ENCODE results near the gene IRS1. TPM values are rescaled to one million over a fixed set of nuclear protein-coding genes. Genes with fewer than 3 reads are reported as not detected.
A peak's percentile ranks its signal among the peaks of the same experiment; 100 is the strongest.

IRS1 gene
- total and polyA plus RNA-seq, 5 donors, result 6.2 to 16.0 (median 14.7) TPM

GRCh38 chr2:226790431-226790830, 9.2 kb downstream of the IRS1 start:
- Histone ChIP-seq H3K27me3 (ENCODE audit: control insufficient read depth, insufficient read depth) (no peaks in the 10 kb centered on the region), H3K9me3 (ENCODE audit: control insufficient read depth, low read length) (no peaks in the 10 kb centered on the region), H3K27ac (ENCODE audit: low read length) (peak overlapping the region; percentile 99), H3K4me3 (ENCODE audit: low read length) (peak overlapping the region; percentile 92), H3K4me1 (ENCODE audit: control insufficient read depth, insufficient read depth, low read length) (peaks cover 3% of the 10 kb centered on the region)
- ATAC-seq (no peak), DNase-seq (no peak)
- WGBS, result 75% methylated on average over 2 of the region's 2 CpGs
- intact Hi-C loops (cut with DNase I), result loop anchor here in 3 of 4 donors (10.0 kb wide), 6 partner anchors 46 to 576 kb away; no protein-coding TSS in a partner anchor

DNA sequence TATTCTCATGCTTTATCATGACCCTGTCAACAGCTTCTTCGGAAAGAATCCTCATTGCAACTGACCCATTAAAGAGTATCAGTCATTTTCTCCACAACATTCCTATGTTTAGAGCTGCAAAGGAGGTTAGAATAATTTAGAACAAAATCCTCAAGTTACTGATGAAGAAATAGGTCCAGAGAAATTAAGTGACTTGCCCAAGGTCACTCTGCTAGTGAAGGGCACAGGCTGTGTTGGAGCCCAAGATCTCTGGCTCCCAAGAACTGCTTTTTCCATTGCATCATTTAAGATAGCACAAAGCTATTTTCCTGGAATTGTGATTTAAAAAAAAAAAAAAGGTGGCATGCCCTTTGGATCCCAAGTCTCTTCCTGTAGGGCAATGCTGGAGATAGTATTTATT, 9.6 kb downstream of the IRS1 start:
- Histone ChIP-seq H3K4me3 (ENCODE audit: low read length) (no peak overlapping the region), H3K27ac (ENCODE audit: low read length) (peak overlapping the region; percentile 70), H3K4me1 (ENCODE audit: control insufficient read depth, insufficient read depth, low read length) (peaks cover 3% of the 10 kb centered on the region), H3K9me3 (ENCODE audit: control insufficient read depth, low read length) (no peaks in the 10 kb centered on the region), H3K27me3 (ENCODE audit: control insufficient read depth, insufficient read depth) (no peaks in the 10 kb centered on the region)
- intact Hi-C loops (cut with DNase I), result loop anchor here in 3 of 4 donors (10.0 kb wide), 6 partner anchors 45 to 575 kb away; no protein-coding TSS in a partner anchor
- 42% methylated on average over 1 of the region's 1 CpG for WGBS
- ATAC-seq (peak; percentile 8 to 30), DNase-seq (no peak)

DNA sequence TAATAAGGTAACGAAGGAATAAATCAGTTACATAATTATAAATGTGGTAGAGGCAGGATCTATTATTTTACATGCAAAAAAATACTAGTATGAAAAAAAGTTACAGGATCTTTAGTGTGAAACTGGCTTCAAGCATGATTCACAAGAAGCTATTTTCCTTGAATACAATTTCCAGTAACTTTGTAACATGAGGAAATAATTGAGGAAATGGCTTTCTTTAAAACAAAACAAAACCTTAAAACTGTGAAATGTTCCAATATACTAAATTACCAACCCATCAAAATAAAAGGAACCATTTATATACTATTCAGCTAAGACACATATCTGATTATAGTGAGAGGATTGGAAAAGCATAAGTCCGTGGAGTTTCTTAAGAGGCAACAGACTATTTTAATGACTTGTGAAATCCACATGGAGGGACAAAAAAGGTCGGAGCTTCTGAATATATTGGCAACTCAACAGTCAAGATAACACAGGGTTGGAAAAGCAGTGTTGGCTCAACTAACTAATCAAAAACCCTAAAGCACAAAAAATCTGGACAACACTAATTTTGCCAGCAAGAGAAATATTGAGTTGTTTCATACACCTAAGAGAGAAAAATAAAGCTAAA, 10.6 kb downstream of the IRS1 start:
- no peak overlapping the region for H3K27ac ChIP-seq (ENCODE audit: low read length)
- ATAC-seq (no peak), DNase-seq (no peak)
- H3K27me3 ChIP-seq (ENCODE audit: control insufficient read depth, insufficient read depth), result no peaks in the 10 kb centered on the region
- intact Hi-C loops (cut with DNase I), result no loop called here
- 29% methylated on average over 3 of the region's 3 CpGs for WGBS
- peaks cover 3% of the 10 kb centered on the region for H3K4me1 ChIP-seq (ENCODE audit: control insufficient read depth, insufficient read depth, low read length)
- no peak overlapping the region for H3K4me3 ChIP-seq (ENCODE audit: low read length)
- no peaks in the 10 kb centered on the region for H3K9me3 ChIP-seq (ENCODE audit: control insufficient read depth, low read length)

DNA sequence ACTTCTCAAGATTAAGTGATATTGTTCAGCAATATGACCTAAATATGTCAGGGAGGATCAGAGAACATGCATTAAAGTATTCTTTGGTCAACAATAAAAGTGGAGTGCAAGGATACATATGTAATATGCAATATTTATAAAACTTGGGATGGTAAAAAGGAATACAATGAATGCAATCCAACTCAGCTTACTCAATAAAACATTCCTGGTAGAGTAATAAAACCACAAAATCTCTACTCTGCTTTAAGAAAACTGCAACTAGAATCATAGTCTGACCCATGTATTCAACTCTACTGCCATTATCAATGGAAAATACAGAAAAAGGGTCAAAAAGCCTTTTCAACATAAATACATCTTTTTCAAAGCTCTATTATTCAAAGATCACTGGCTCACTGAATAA, 11.6 kb downstream of the IRS1 start:
- DNase-seq (no peak), ATAC-seq (no peak)
- no peak overlapping the region for H3K27ac ChIP-seq (ENCODE audit: low read length)
- H3K4me3 ChIP-seq (ENCODE audit: low read length), result no peak overlapping the region
- peaks cover 3% of the 10 kb centered on the region for H3K4me1 ChIP-seq (ENCODE audit: control insufficient read depth, insufficient read depth, low read length)
- intact Hi-C loops (cut with DNase I), result no loop called here
- H3K27me3 ChIP-seq (ENCODE audit: control insufficient read depth, insufficient read depth), result no peaks in the 10 kb centered on the region
- H3K9me3 ChIP-seq (ENCODE audit: control insufficient read depth, low read length), result no peaks in the 10 kb centered on the region

DNA sequence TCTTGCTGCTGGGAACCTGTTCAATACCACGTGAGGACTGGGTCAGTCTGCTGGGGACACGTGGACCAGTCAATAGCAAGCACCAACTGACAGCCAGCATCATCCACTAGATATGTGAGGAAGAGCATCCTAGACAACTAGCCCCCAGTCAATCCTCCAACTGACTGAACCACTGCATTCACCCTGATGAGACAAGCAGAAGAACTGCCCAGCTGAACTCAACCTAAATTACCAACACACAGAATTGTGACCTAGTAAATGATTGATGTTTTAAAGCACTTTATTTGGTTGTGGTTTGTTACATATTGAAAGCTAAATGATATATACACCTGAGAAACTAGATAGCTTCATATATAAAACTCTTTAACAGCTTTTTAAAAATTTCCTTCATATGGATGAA, 15.7 kb downstream of the IRS1 start:
- intact Hi-C loops (cut with DNase I), result no loop called here
- WGBS, result over 99% methylated on average over 2 of the region's 2 CpGs
- DNase-seq, result no peak

GRCh38 chr2:226782092-226782713, 17.4 kb downstream of the IRS1 start:
- H3K9me3 ChIP-seq (ENCODE audit: control insufficient read depth, low read length), result no peaks in the 10 kb centered on the region
- peaks cover 8% of the 10 kb centered on the region for H3K4me1 ChIP-seq (ENCODE audit: control insufficient read depth, insufficient read depth, low read length)
- intact Hi-C loops (cut with DNase I), result no loop called here
- no peaks in the 10 kb centered on the region for H3K27me3 ChIP-seq (ENCODE audit: control insufficient read depth, insufficient read depth)
- peak in 1 of 2 donors; percentile 40 for ATAC-seq
- no peak overlapping the region for H3K4me3 ChIP-seq (ENCODE audit: low read length)
- H3K27ac ChIP-seq (ENCODE audit: low read length), result peak overlapping the region; percentile 38
- DNase-seq, result no peak
- 60% methylated on average over 5 of the region's 5 CpGs for WGBS

More for the DNA sequence above, 15.7 kb downstream of the IRS1 start:
- peaks cover 8% of the 10 kb centered on the region for H3K4me1 ChIP-seq (ENCODE audit: control insufficient read depth, insufficient read depth, low read length)
- no peak overlapping the region for H3K27ac ChIP-seq (ENCODE audit: low read length)
- no peaks in the 10 kb centered on the region for H3K27me3 ChIP-seq (ENCODE audit: control insufficient read depth, insufficient read depth)
- no peak overlapping the region for H3K4me3 ChIP-seq (ENCODE audit: low read length)
- no peaks in the 10 kb centered on the region for H3K9me3 ChIP-seq (ENCODE audit: control insufficient read depth, low read length)
- ATAC-seq, result no peak

- Histone ChIP-seq H3K4me3 (ENCODE audit: low read length) (no peak overlapping the region), H3K4me1 (ENCODE audit: control insufficient read depth, insufficient read depth, low read length) (peaks cover 8% of the 10 kb centered on the region), H3K9me3 (ENCODE audit: control insufficient read depth, low read length) (no peaks in the 10 kb centered on the region), H3K27me3 (ENCODE audit: control insufficient read depth, insufficient read depth) (no peaks in the 10 kb centered on the region), H3K27ac (ENCODE audit: low read length) (no peak overlapping the region)
- intact Hi-C loops (cut with DNase I), result no loop called here
- DNase-seq (no peak), ATAC-seq (no peak)
- WGBS, result 59% methylated on average over 1 of the region's 1 CpG
These were observed 19.2 kb downstream of the IRS1 start for GRCh38 chr2:226780431-226780830.

GRCh38 chr2:226777611-226778010, 22.0 kb downstream of the IRS1 start:
- DNase-seq (no peak), ATAC-seq (no peak)
- 76% methylated on average over 4 of the region's 4 CpGs for whole genome bisulfite sequencing
- H3K27ac ChIP-seq (ENCODE audit: low read length), result no peak overlapping the region
- H3K9me3 ChIP-seq (ENCODE audit: control insufficient read depth, low read length), result no peaks in the 10 kb centered on the region
- intact Hi-C loops (cut with DNase I), result no loop called here
- H3K4me3 ChIP-seq (ENCODE audit: low read length), result no peak overlapping the region
- H3K27me3 ChIP-seq (ENCODE audit: control insufficient read depth, insufficient read depth), result no peaks in the 10 kb centered on the region
- H3K4me1 ChIP-seq (ENCODE audit: control insufficient read depth, insufficient read depth, low read length), result peaks cover 9% of the 10 kb centered on the region

DNA sequence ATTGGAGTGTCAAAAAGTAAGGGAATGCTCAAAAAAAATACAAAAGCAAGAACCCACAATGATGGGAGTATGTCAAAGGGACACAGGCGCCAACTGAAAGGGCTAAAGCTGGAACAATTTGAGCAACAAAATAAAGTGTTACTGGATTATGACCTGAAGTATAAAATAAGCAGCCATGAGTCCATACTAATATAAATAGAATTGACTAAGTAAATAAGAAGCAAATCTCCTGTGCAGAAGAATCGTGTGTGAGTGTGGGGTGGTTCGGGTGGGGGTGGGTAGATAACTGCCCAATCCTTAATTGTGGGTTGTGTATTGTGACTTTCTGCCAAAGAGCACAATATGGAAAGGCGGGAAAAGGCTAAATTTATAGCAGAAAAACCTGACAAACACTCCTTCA, 23.5 kb downstream of the IRS1 start:
- no peak overlapping the region for H3K4me3 ChIP-seq (ENCODE audit: low read length)
- ATAC-seq (no peak), DNase-seq (no peak)
- H3K4me1 ChIP-seq (ENCODE audit: control insufficient read depth, insufficient read depth, low read length), result peaks cover 4% of the 10 kb centered on the region
- no peaks in the 10 kb centered on the region for H3K27me3 ChIP-seq (ENCODE audit: control insufficient read depth, insufficient read depth)
- no peaks in the 10 kb centered on the region for H3K9me3 ChIP-seq (ENCODE audit: control insufficient read depth, low read length)
- no peak overlapping the region for H3K27ac ChIP-seq (ENCODE audit: low read length)
- intact Hi-C loops (cut with DNase I), result no loop called here
- WGBS, result 90% methylated on average over 4 of the region's 4 CpGs

- no peak overlapping the region for H3K27ac ChIP-seq (ENCODE audit: low read length)
- no peak overlapping the region for H3K4me3 ChIP-seq (ENCODE audit: low read length)
- ATAC-seq (no peak), DNase-seq (no peak)
- H3K27me3 ChIP-seq (ENCODE audit: control insufficient read depth, insufficient read depth), result no peaks in the 10 kb centered on the region
- WGBS, result 98% methylated on average over 3 of the region's 3 CpGs
- intact Hi-C loops (cut with DNase I), result no loop called here
- H3K9me3 ChIP-seq (ENCODE audit: control insufficient read depth, low read length), result no peaks in the 10 kb centered on the region
- peaks cover 4% of the 10 kb centered on the region for H3K4me1 ChIP-seq (ENCODE audit: control insufficient read depth, insufficient read depth, low read length)
These were observed 24.5 kb downstream of the IRS1 start for GRCh38 chr2:226775032-226775509.

DNA sequence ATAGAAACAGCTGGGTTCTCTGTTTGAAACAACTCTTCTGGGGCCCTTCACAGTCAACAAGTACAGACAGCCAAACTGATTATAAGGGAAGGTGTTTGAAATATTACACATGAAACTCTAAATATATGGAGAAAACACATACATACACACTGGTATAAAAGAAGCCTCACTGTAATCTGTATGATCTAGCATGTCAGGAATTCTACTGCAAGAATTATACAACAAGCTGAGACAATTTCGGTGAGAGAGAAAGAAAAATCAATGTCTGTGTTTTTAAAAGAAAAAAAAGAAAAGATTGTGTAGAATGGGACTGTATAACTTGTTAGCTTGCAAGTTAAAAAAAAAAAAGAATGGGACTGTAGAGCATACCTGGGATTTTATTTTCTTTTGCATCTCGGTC, 26.3 kb downstream of the IRS1 start:
- Histone ChIP-seq H3K9me3 (ENCODE audit: control insufficient read depth, low read length) (no peaks in the 10 kb centered on the region), H3K4me1 (ENCODE audit: control insufficient read depth, insufficient read depth, low read length) (peaks cover 7% of the 10 kb centered on the region), H3K27me3 (ENCODE audit: control insufficient read depth, insufficient read depth) (no peaks in the 10 kb centered on the region), H3K27ac (ENCODE audit: low read length) (peak overlapping the region; percentile 67), H3K4me3 (ENCODE audit: low read length) (no peak overlapping the region)
- 49% methylated on average over 2 of the region's 2 CpGs for WGBS
- ATAC-seq, result no peak
- intact Hi-C loops (cut with DNase I), result no loop called here
- no peak for DNase-seq
